Measurements from ENCODE around the gene BHLHE40.

- TF ChIP-seq POLR2A (IDR thresholded peaks at IDR 0.05) (no peak), CTCF (IDR thresholded peaks at IDR 0.05) (no peak)
Measured at GRCh38 chr3:5012367-5012766, 33.1 kb downstream of the BHLHE40 start.
